Measurements from ENCODE around the gene DELE1.

Gene DELE1

DNA sequence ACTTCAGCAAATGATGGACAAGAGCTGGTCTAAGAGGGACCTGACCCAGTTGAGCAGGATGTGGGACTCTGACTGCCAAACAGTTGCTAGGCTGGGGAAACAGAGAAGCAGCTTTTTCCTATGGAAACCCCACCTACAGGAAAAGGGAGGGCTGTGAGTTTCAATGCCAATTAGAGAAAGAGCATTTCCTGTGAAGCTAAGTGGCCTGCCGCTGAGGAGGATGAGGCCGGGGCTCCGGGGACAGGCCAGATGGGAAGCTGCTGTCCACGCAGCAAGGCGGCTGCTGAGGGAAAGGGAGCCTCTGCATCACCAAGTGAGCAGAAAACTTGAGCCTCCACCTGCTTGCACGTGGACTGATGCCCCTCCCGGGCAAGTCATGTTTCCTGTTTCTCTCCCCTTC, 34.4 kb downstream of the DELE1 start, which contains the start of gene PCDH12:
PCDH12 (minus strand) TSS at position 90 of the 400 bp plus-strand sequence. CDS start 351 bp downstream, outside the sequence.
- DNase-seq (ENCODE audit: low read depth in 2 of 2): no peak

DNA sequence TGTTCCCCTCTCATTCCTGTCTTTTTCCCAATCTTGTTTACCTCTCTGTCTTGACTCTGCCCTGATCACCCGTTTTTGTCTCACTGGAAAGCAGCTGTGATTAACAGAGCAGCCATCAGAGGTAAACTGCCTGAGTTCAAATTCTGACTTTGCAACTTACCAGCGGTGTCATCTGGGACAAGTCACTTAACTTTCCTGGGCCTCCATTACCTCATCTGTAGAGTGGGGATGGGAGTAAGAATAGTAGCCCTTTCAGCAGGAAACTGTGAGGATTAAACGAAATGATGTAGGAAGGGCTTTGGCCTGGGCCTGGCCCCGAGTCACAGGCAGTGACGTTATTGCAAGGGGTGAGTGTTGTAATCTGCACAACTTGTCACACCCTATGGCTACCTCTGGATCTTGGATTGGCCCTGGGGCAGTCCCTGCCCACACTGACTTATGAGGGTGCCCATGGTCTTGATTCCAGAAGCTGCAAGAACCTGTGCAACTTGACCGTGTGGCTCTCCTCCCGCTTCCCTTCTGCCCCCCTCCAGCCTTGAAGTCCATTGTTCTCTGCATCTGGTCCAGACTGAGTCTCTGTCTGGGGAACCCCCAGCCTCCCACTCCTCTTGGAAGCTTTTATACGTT, 35.0 kb downstream of the DELE1 start:
- DNase-seq (ENCODE audit: low read depth in 2 of 2): no peak

DNA sequence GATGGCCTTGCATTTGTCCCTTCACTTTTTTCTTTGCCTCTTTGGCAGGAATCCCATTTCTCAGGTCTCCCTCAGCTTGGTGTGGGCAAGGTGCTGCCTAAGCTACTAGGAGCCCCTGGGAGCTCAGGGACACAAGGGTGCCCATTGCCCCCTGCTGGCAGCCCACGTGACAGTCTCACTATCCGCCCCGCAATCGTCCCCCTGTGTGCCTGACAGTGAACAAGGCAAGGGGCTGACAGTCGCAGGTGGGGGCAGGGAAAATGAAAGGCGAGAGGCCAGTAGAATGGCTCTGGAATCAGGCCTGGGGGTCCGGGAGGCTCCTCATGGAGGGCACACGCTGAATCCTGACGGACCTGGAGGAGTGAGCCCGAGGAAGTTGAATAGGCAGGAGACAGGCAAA, 36.3 kb downstream of the DELE1 start:
- no peak for DNase-seq (ENCODE audit: low read depth in 2 of 2)

GRCh38 chr5:141960449-141961323, 37.0 kb downstream of the DELE1 start:
- DNase-seq (ENCODE audit: low read depth in 2 of 2): peak; percentile 73 to 74

DNA sequence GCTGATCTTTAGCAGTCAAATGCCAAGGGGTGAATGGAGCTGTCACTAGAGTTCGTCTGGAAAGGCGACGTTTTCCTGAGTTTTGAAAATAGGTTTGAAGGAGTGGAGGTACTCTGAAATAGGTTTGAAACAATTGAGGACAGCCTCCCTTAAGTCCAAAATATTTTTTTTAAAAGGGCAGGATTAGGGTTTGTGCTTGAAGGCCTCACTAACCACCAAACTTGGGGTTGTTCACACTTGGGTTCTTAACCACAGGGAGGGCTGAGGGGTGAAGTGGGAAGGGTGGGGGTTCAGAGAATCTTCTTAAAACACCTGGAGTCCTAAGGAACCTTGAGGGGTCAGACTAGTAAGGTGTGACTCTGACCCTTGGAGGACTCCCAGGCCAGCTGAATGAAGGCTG, 37.8 kb downstream of the DELE1 start:
- no peak for DNase-seq (ENCODE audit: low read depth in 2 of 2)

- no peak for DNase-seq (ENCODE audit: low read depth in 2 of 2)
These were observed 40.0 kb downstream of the DELE1 start for GRCh38 chr5:141963701-141964100.

- DNase-seq (ENCODE audit: low read depth in 2 of 2): no peak
These were observed 41.4 kb downstream of the DELE1 start for GRCh38 chr5:141965071-141965470.

DNA sequence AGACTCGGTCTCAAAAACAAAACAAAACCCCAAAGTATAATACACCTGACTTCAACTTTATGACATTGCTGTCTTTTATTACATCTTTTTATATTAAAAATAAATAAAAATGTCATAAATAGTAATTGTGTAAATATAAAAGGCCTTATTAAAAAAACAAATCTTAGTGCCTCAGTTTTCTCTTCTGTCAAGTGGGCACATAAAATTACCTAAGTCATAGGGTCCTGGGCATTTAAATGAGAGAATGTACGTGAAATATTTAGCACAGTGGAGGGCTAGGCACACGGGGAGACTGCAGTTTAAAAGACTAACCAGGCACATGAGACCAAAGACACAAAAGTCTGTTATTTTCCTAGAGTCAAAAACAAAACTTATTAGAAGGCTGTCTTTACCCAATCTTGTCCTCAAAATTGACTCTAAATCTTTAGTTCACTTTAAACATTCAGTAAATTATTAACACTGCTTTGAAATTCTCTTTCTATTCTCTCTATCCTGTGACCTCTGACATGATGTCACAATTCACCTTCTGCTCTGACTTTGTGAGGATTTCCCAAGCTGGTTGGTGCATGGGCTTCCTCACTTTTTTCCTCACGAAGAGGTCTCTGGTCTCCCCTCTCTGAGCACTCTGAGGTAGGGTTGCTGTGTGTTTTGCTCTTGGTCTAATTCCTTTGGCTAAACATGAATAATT, 42.7 kb downstream of the DELE1 start:
- no peak for DNase-seq (ENCODE audit: low read depth in 2 of 2)

DNA sequence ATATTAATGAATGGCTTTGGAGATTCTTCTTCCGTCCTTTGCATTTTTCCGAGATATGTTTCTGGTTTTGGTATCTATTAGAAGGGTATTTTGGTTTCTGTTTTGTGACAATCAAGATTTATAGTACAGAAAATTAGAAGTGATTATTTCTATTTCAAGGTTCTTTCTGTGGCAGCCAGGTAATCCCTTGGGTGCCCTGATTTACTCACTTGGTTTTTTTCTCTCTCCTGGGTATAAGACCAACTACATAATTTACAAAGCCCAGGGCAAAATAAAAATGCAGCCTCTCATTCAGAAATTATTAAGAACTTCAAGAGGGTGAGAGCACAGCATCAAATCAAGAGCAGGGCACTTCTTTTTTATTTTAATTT, 43.3 kb downstream of the DELE1 start:
- no peak for DNase-seq (ENCODE audit: low read depth in 2 of 2)

GRCh38 chr5:141968914-141969608, 45.4 kb downstream of the DELE1 start, which contains the start of gene RNF14:
RNF14 (plus strand) TSS chr5:141969105; CDS start chr5:141973589, 4,484 bp downstream.
- DNase-seq (ENCODE audit: low read depth in 2 of 2): peak; percentile 80 to 81

GRCh38 chr5:141969783-141970771, 46.4 kb downstream of the DELE1 start:
- DNase-seq (ENCODE audit: low read depth in 2 of 2): no peak

- no peak for DNase-seq (ENCODE audit: low read depth in 2 of 2)
These were observed 50.4 kb downstream of the DELE1 start for GRCh38 chr5:141973871-141974595.

DNA sequence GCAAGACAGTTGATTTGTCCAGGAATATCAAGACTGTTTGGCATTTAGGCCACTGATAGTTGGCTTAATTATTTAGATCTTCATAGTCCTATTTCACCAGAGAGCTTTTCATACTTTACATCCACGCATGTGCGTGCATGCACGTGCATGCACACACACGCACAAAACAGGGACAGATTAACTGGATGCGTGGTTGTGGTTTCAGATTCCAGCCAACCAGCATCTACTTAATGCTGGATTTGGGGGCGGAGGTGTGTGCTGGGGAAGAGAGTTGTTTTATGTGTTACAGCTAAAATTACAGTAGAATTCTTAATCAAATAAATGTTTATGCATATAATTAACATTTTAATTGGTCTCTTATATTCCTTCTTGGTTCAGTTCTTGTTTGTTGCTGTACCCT, 52.5 kb downstream of the DELE1 start:
- no peak for DNase-seq (ENCODE audit: low read depth in 2 of 2)

DNA sequence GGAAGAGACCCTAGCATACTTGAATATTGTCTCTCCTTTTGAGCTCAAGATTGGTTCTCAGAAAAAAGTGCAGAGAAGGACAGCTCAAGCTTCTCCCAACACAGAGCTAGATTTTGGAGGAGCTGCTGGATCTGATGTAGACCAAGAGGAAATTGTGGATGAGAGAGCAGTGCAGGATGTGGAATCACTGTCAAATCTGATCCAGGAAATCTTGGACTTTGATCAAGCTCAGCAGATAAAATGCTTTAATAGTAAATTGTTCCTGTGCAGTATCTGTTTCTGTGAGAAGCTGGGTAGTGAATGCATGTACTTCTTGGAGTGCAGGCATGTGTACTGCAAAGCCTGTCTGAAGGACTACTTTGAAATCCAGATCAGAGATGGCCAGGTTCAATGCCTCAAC, 54.7 kb downstream of the DELE1 start:
- no peak for DNase-seq (ENCODE audit: low read depth in 2 of 2)

DNA sequence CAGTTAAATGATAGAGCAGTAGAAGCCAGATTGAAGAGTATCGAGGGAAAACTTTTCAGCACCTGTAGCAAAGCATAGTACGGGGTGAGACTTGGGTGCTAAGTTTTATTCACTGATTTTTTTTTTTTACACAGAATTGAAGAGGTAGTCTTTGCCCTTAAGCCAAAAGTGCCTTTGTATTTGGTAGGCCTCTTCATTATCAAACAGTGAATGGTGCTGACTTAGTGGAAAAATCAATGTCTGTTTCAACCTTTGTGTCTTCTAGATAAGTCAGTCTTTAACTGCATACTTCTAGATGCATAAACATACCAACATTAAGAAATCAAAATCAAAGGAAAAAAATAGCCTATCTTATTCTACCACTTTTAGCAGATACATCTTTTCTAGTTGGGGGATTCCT, 59.0 kb downstream of the DELE1 start:
- no peak for DNase-seq (ENCODE audit: low read depth in 2 of 2)

DNA sequence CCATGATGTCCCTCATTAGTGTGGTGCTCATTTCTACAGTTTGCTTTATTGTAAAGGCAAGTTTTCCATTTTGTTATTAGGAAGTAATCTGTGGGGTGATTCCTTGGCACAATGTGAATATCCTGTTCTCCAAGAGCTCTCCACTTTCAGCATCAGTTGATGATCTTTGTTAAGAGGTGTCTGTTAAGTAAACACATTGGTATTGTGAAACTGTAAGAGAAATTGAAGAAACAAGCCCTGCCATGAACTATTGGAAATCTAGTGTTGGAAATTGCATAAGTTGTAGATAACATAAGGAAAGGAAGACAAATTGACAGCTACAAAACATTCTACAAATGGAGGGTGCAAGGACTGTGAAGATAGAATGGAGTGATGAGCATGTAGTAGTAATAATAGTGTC, 62.4 kb downstream of the DELE1 start:
- DNase-seq (ENCODE audit: low read depth in 2 of 2): no peak

DNA sequence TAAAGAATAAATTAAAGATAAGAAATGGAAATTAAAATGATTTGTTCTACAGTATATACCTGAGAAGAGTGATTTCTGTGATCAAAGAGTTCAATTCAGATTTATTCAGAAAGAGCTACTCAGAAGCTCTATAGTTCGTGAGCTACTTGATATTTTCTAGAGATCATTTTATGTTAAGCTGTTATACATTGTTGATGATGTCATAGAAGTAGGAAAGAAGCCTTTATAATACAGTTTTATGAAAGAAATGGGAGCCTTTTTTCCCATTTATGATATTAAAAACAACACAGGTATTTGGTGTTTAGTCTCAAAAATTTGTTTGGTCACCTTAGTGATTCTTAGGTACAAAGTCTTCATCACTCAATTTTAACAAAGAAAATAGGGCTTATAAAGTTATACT, 66.0 kb downstream of the DELE1 start:
- no peak for DNase-seq (ENCODE audit: low read depth in 2 of 2)
